ENCODE measurements around the gene PTGIR.

DNA sequence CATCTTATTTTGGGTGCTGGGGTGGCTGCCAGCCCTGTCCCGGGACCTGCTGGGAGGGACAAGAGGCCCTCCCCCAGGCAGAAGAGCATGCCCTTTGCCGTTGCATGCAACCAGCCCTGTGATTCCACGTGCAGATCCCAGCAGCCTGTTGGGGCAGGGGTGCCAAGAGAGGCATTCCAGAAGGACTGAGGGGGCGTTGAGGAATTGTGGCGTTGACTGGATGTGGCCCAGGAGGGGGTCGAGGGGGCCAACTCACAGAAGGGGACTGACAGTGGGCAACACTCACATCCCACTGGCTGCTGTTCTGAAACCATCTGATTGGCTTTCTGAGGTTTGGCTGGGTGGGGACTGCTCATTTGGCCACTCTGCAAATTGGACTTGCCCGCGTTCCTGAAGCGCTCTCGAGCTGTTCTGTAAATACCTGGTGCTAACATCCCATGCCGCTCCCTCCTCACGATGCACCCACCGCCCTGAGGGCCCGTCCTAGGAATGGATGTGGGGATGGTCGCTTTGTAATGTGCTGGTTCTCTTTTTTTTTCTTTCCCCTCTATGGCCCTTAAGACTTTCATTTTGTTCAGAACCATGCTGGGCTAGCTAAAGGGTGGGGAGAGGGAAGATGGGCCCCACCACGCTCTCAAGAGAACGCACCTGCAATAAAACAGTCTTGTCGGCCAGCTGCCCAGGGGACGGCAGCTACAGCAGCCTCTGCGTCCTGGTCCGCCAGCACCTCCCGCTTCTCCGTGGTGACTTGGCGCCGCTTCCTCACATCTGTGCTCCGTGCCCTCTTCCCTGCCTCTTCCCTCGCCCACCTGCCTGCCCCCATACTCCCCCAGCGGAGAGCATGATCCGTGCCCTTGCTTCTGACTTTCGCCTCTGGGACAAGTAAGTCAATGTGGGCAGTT is 15.1 kb downstream of the PTGIR start:
- TF ChIP-seq EZH2phosphoT487 (IDR thresholded peaks at IDR 0.05; ENCODE audit: insufficient read depth, low read depth) (no peak), EZH2 (IDR thresholded peaks at IDR 0.05; ENCODE audit: insufficient read depth, poor library complexity, severe bottlenecking) (no peak)
